HepG2 (cell line): Measurements from ENCODE around the gene PRKACA. TPM values are rescaled to one million over a fixed set of nuclear protein-coding genes. Genes with fewer than 3 reads are reported as not detected.

Source experiments
- ELF1 ChIP-seq: sonication (generic); formaldehyde crosslinking; IDR thresholded peaks from 2 replicates; pipeline ENCODE4 v1.4.0; 2020; ENCODE audit warnings: missing genetic modification reagents
- FOXM1 ChIP-seq: sonication (generic); formaldehyde crosslinking; IDR thresholded peaks from 2 replicates; pipeline ENCODE4 v1.5.0; 2020; ENCODE audit warnings: missing genetic modification reagents
- HDAC2 ChIP-seq: sonication (generic); formaldehyde crosslinking; IDR thresholded peaks from 2 replicates; pipeline ENCODE4 v1.4.0; 2020; ENCODE audit warnings: missing genetic modification reagents
- KLF16 ChIP-seq, 2 experiments: sonication (generic) in 1 of 2; formaldehyde crosslinking in 1 of 2; IDR thresholded peaks; 2 replicates each; pipeline versions ENCODE4 v1.6.1 to v1.8.0; 2016 to 2023; ENCODE audit warnings: missing genetic modification reagents in 2 of 2, missing compliant biosample characterization in 1 of 2
- NFYB ChIP-seq: sonication (generic); formaldehyde crosslinking; IDR thresholded peaks from 2 replicates; pipeline ENCODE4 v1.4.0; 2020; ENCODE audit warnings: missing genetic modification reagents
- NR3C1 ChIP-seq: sonication (generic); formaldehyde crosslinking; IDR thresholded peaks from 2 replicates; pipeline ENCODE4 v1.4.0; 2020; ENCODE audit warnings: missing genetic modification reagents
- PITX1 ChIP-seq: sonication (generic); formaldehyde crosslinking; IDR thresholded peaks from 2 replicates; pipeline ENCODE4 v1.5.1; 2020; ENCODE audit warnings: mild to moderate bottlenecking, missing genetic modification reagents
- SATB2 ChIP-seq: sonication (generic); formaldehyde crosslinking; IDR thresholded peaks from 2 replicates; pipeline ENCODE4 v1.5.0; 2020; ENCODE audit warnings: missing genetic modification reagents
- SP2 ChIP-seq: sonication (generic); formaldehyde crosslinking; IDR thresholded peaks from 2 replicates; pipeline ENCODE4 v1.5.1; 2020; ENCODE audit warnings: mild to moderate bottlenecking, missing genetic modification reagents
- SP4 ChIP-seq: sonication (generic); formaldehyde crosslinking; IDR thresholded peaks from 2 replicates; pipeline ENCODE4 v1.8.1; 2023; ENCODE audit warnings: mild to moderate bottlenecking, missing genetic modification reagents
- ZBTB40 ChIP-seq, 2 experiments: fragments of 450-650 bp in 1 of 2; sonication (generic) in 1 of 2; formaldehyde crosslinking in 1 of 2; IDR thresholded peaks; 2 replicates each; pipeline versions ENCODE4 v1.6.1 to v1.8.0; 2016 to 2022; ENCODE audit warnings: antibody characterized with exemption in 1 of 2, mild to moderate bottlenecking in 1 of 2, missing genetic modification reagents in 1 of 2
- ZFAT ChIP-seq: sonication (generic); formaldehyde crosslinking; conservative IDR thresholded peaks from 2 replicates; pipeline ENCODE4 v1.8.1; 2023; ENCODE audit warnings: missing genetic modification reagents, inconsistent platforms
- ZNF124 ChIP-seq: sonication (generic); formaldehyde crosslinking; IDR thresholded peaks from 2 replicates; pipeline ENCODE4 v1.4.0; 2020; ENCODE audit warnings: missing genetic modification reagents
- ZNF710 ChIP-seq: sonication (generic); formaldehyde crosslinking; IDR thresholded peaks from 2 replicates; pipeline ENCODE4 v1.5.0; 2020; ENCODE audit warnings: mild to moderate bottlenecking, missing genetic modification reagents, borderline replicate concordance
- polyA plus RNA-seq, 8 experiments: library from polyadenylated mRNA; depleted of rRNA in 3 of 8; stranded (reverse) in 7 of 8; unstranded in 1 of 8; fragments of >200 nt; fragmentation: Illumina TruSeq in 4 of 8; extraction: Trizol in 4 of 8; gene quantifications; 2 replicates each; pipeline versions ENCODE4 v1.2.1 to v1.2.3, GENCODE V29; 2011 to 2016; ENCODE audit warnings: low read depth in 4 of 8, missing spikeins in 1 of 8, mixed read lengths in 1 of 8; ENCODE audit not compliant: insufficient read depth in 1 of 8
- total RNA-seq, 5 experiments: library from RNA; depleted of rRNA; stranded (reverse); fragments of >200 nt; fragmentation: Illumina TruSeq; extraction: Trizol; gene quantifications; 2 replicates each; pipeline ENCODE4 v1.2.3, GENCODE V29; 2016; ENCODE audit warnings: low read depth in 1 of 5
- TF ChIP-seq, protein P1 (sequence below): sonication (generic); formaldehyde crosslinking; conservative IDR thresholded peaks from 2 replicates; pipeline ENCODE4 v1.8.0; 2022; ENCODE audit warnings: mild to moderate bottlenecking, moderate library complexity, missing genetic modification reagents

Gene PRKACA
- total and polyA plus RNA-seq, 2 of the 13 experiments (the other 11 are each of a cell fraction or from before 2014, with no cell fraction given), result 11.0 to 18.2 TPM

GRCh38 chr19:14118165-14119051 lies 846 bp upstream of the PRKACA start (continued):
- no peak for TF ChIP-seq ZBTB40 (IDR thresholded peaks at IDR 0.05)
- TF ChIP-seq ZBTB40 (CRISPR knock-in tag; IDR thresholded peaks at IDR 0.05), result peak; percentile 18; the same call in 1 of the 2 replicates
- TF ChIP-seq SP2 (CRISPR knock-in tag), result peak; percentile 50; the same call in 1 of the 2 replicates
- no peak for TF ChIP-seq ZFAT (CRISPR knock-in tag)
- TF ChIP-seq NFYB (CRISPR knock-in tag), result no peak
- TF ChIP-seq ZNF710, result peak; percentile 67
- TF ChIP-seq NR3C1 (CRISPR knock-in tag), result no peak
- TF ChIP-seq PITX1 (CRISPR knock-in tag), result peak; percentile 45; the same call in 1 of the 2 replicates
- TF ChIP-seq FOXM1 (CRISPR knock-in tag), result no peak
- peak; percentile 53 for TF ChIP-seq HDAC2 (CRISPR knock-in tag)
- TF ChIP-seq, protein P1, sequence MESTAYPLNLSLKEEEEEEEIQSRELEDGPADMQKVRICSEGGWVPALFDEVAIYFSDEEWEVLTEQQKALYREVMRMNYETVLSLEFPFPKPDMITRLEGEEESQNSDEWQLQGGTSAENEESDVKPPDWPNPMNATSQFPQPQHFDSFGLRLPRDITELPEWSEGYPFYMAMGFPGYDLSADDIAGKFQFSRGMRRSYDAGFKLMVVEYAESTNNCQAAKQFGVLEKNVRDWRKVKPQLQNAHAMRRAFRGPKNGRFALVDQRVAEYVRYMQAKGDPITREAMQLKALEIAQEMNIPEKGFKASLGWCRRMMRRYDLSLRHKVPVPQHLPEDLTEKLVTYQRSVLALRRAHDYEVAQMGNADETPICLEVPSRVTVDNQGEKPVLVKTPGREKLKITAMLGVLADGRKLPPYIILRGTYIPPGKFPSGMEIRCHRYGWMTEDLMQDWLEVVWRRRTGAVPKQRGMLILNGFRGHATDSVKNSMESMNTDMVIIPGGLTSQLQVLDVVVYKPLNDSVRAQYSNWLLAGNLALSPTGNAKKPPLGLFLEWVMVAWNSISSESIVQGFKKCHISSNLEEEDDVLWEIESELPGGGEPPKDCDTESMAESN (CRISPR knock-in tag), result 0 out of 2 replicates have a peak, but pooled peaks have one; percentile 52
- no peak for TF ChIP-seq SATB2 (CRISPR knock-in tag)
- peak; percentile 82; the same call in 1 of the 2 replicates for TF ChIP-seq ZNF124
- peak in 1 of 2 experiments; percentile 51; a peak in 1 of 4 replicates for TF ChIP-seq KLF16 (CRISPR knock-in tag; IDR thresholded peaks at IDR 0.05)
- peak; percentile 52; the same call in 1 of the 2 replicates for TF ChIP-seq ELF1 (CRISPR knock-in tag)
- TF ChIP-seq SP4 (CRISPR knock-in tag), result no peak
